ENCODE data around the gene EHD2.
"Not testable (repeated sequence)": the region's sequence is repeated elsewhere in the genome, so short reads cannot be mapped to it uniquely, and the experiment has no call there.

EHD2 gene

GRCh38 chr19:47713046-47714021 lies at the start of gene EHD2:
Gene EHD2 (plus strand): TSS chr19:47713422. CDS start chr19:47716613, 3,191 bp downstream.
- no peak for DNase-seq
- no peak within 1 kb of the TSS for H3K4me3 ChIP-seq (ENCODE audit: low read length)

GRCh38 chr19:47663435-47663910 lies 49.7 kb upstream of the EHD2 start:
- no peak overlapping the region for H3K4me3 ChIP-seq (ENCODE audit: low read length)
- H4K20me1 ChIP-seq (ENCODE audit: insufficient read depth, low read length), result no peaks in the 10 kb centered on the region; the same call in 1 of the 2 replicates
- no peak overlapping the region for H3K9ac ChIP-seq (ENCODE audit: low read length)
- H3F3A ChIP-seq (ENCODE audit: insufficient read depth, low read length), result no peaks in the 10 kb centered on the region
- no peak overlapping the region for H2AFZ ChIP-seq (ENCODE audit: low read length)
- H3K27ac ChIP-seq (ENCODE audit: low read length), result no peak overlapping the region
- peaks cover 7% of the 10 kb centered on the region; the same call in 1 of the 2 replicates for H3K79me2 ChIP-seq (ENCODE audit: low read length)
- no peaks in the 10 kb centered on the region for H3K36me3 ChIP-seq (replicated peaks; ENCODE audit: insufficient read depth, low read length)
- H3K4me1 ChIP-seq (ENCODE audit: low read length), result no peaks in the 10 kb centered on the region
- no peak overlapping the region for H3K4me2 ChIP-seq (ENCODE audit: low read depth, low read length)
- no peaks in the 10 kb centered on the region for H3K9me2 ChIP-seq (replicated peaks; ENCODE audit: insufficient read depth, low read length)
- no peaks in the 10 kb centered on the region for H3K9me3 ChIP-seq (replicated peaks; ENCODE audit: insufficient read depth, low read length)
- DNase-seq, result no peak
- H3K27me3 ChIP-seq (replicated peaks; ENCODE audit: insufficient read depth, low read length), result no peaks in the 10 kb centered on the region
- TF ChIP-seq EZH2 (optimal IDR thresholded peaks at IDR 0.05; ENCODE audit: low read depth, low read length) (no peak), CTCF (IDR thresholded peaks at IDR 0.05; ENCODE audit: low read length) (no peak), EZH2phosphoT487 (IDR thresholded peaks at IDR 0.05; ENCODE audit: low read length) (no peak)

More at GRCh38 chr19:47713046-47714021, at the start of gene EHD2:
- Histone ChIP-seq H3K9me2 (replicated peaks; ENCODE audit: insufficient read depth, low read length) (no peaks in the 10 kb centered on the region), H3K9ac (ENCODE audit: low read length) (no peak within 1 kb of the TSS), H3K36me3 (replicated peaks; ENCODE audit: insufficient read depth, low read length) (no peaks in the 10 kb centered on the region), H3K9me3 (replicated peaks; ENCODE audit: insufficient read depth, low read length) (no peaks in the 10 kb centered on the region), H3F3A (ENCODE audit: insufficient read depth, low read length) (no peaks in the 10 kb centered on the region), H4K20me1 (ENCODE audit: insufficient read depth, low read length) (no peaks in the 10 kb centered on the region), H2AFZ (ENCODE audit: low read length) (no peak within 1 kb of the TSS), H3K4me1 (ENCODE audit: low read length) (no peaks in the 10 kb centered on the region), H3K79me2 (ENCODE audit: low read length) (no peaks in the 10 kb centered on the region), H3K27me3 (replicated peaks; ENCODE audit: insufficient read depth, low read length) (peaks cover 66% of the 10 kb centered on the region), H3K27ac (ENCODE audit: low read length) (no peak within 1 kb of the TSS), H3K4me2 (ENCODE audit: low read depth, low read length) (no peak within 1 kb of the TSS)
- TF ChIP-seq EZH2phosphoT487 (IDR thresholded peaks at IDR 0.05; ENCODE audit: low read length) (no peak), CTCF (IDR thresholded peaks at IDR 0.05; ENCODE audit: low read length) (peak; percentile 58)

GRCh38 chr19:47663911-47664771 lies 49.1 kb upstream of the EHD2 start:
- H3K27me3 ChIP-seq (replicated peaks; ENCODE audit: insufficient read depth, low read length), result no peaks in the 10 kb centered on the region
- peaks cover 7% of the 10 kb centered on the region; the same call in 1 of the 2 replicates for H3K79me2 ChIP-seq (ENCODE audit: low read length)
- no peak overlapping the region for H3K4me3 ChIP-seq (ENCODE audit: low read length)
- no peaks in the 10 kb centered on the region for H3F3A ChIP-seq (ENCODE audit: insufficient read depth, low read length)
- no peak overlapping the region for H3K4me2 ChIP-seq (ENCODE audit: low read depth, low read length)
- no peaks in the 10 kb centered on the region for H3K4me1 ChIP-seq (ENCODE audit: low read length)
- H3K9me3 ChIP-seq (replicated peaks; ENCODE audit: insufficient read depth, low read length), result no peaks in the 10 kb centered on the region
- no peak for DNase-seq
- H3K36me3 ChIP-seq (replicated peaks; ENCODE audit: insufficient read depth, low read length), result no peaks in the 10 kb centered on the region
- no peaks in the 10 kb centered on the region for H3K9me2 ChIP-seq (replicated peaks; ENCODE audit: insufficient read depth, low read length)
- H4K20me1 ChIP-seq (ENCODE audit: insufficient read depth, low read length), result no peaks in the 10 kb centered on the region; the same call in 1 of the 2 replicates
- no peak overlapping the region for H3K27ac ChIP-seq (ENCODE audit: low read length)
- no peak overlapping the region for H3K9ac ChIP-seq (ENCODE audit: low read length)
- H2AFZ ChIP-seq (ENCODE audit: low read length), result no peak overlapping the region
- TF ChIP-seq CTCF (IDR thresholded peaks at IDR 0.05; ENCODE audit: low read length) (no peak), EZH2phosphoT487 (IDR thresholded peaks at IDR 0.05; ENCODE audit: low read length) (no peak), EZH2 (optimal IDR thresholded peaks at IDR 0.05; ENCODE audit: low read depth, low read length) (no peak)

- not testable (repeated sequence) for H3K36me3 ChIP-seq (replicated peaks; ENCODE audit: insufficient read depth, low read length); H3K4me1 ChIP-seq (ENCODE audit: low read length); H3K9me3 ChIP-seq (replicated peaks; ENCODE audit: insufficient read depth, low read length); H3K9me2 ChIP-seq (replicated peaks; ENCODE audit: insufficient read depth, low read length); H3K4me2 ChIP-seq (ENCODE audit: low read depth, low read length); H3K27me3 ChIP-seq (replicated peaks; ENCODE audit: insufficient read depth, low read length); H3F3A ChIP-seq (ENCODE audit: insufficient read depth, low read length); H3K79me2 ChIP-seq (ENCODE audit: low read length); H3K27ac ChIP-seq (ENCODE audit: low read length); H2AFZ ChIP-seq (ENCODE audit: low read length); H3K9ac ChIP-seq (ENCODE audit: low read length); H3K4me3 ChIP-seq (ENCODE audit: low read length); H4K20me1 ChIP-seq (ENCODE audit: insufficient read depth, low read length); DNase-seq
Measured at GRCh38 chr19:47668556-47668955, 44.7 kb upstream of the EHD2 start.

Measured in MM.1S (cell line).